H1 (cell line): ENCODE results near the gene ALG3. TPM values are rescaled to one million over a fixed set of nuclear protein-coding genes. Genes with fewer than 3 reads are reported as not detected.

Source experiments
- CTCF ChIA-PET: fragments of 300-600 bp; sonication (Branson Sonifier 250); formaldehyde crosslinking; loops from one replicate; lab custom pipeline; 2021; ENCODE audit not compliant: partially characterized antibody; lab: Charles Lee
- POLR2A ChIA-PET: fragments of 300-600 bp; sonication (Branson Sonifier 250); formaldehyde crosslinking; loops from one replicate; lab custom pipeline; 2021; ENCODE audit warnings: inconsistent platforms; ENCODE audit not compliant: partially characterized antibody; lab: Charles Lee
- DNase-seq, 2 experiments: peaks; one replicate each; pipeline versions ENCODE4 v3.0.0 to v3.0.0-alpha.2; 2010 to 2022; ENCODE audit warnings: low spot score in 2 of 2, low read depth in 1 of 2, mixed read lengths in 1 of 2
- FAIRE-seq: peaks from 2 replicates; lab custom pipeline; 2011; peaks lifted over from hg19 to GRCh38; lab: Jason Lieb, UNC
- H2AFZ ChIP-seq: 2 replicates; pipeline ENCODE4 v1.8.1; 2012; ENCODE audit warnings: low read length, inconsistent platforms
- H2AK5ac ChIP-seq: 2 replicates; pipeline ENCODE4 v1.6.1; 2013; ENCODE audit warnings: low read depth, low read length
- H2BK120ac ChIP-seq: replicated peaks from 2 replicates; pipeline ENCODE3; 2013; ENCODE audit warnings: low read depth, low read length, inconsistent platforms
- H2BK12ac ChIP-seq: 2 replicates; pipeline ENCODE4 v1.6.1; 2013; ENCODE audit warnings: low read depth, low read length
- H2BK15ac ChIP-seq: 2 replicates; pipeline ENCODE4 v1.6.1; 2013; ENCODE audit warnings: low read length
- H2BK20ac ChIP-seq: 2 replicates; pipeline ENCODE4 v1.6.1; 2013; ENCODE audit warnings: low read length
- H2BK5ac ChIP-seq: 2 replicates; pipeline ENCODE4 v1.6.1; 2013; ENCODE audit warnings: low read depth, low read length
- H3K14ac ChIP-seq: 2 replicates; pipeline ENCODE4 v1.6.1; 2013; ENCODE audit warnings: inconsistent platforms; ENCODE audit not compliant: insufficient read length
- H3K18ac ChIP-seq: 2 replicates; pipeline ENCODE4 v1.6.1; 2013; ENCODE audit warnings: low read length; ENCODE audit errors: extremely low read depth
- H3K23ac ChIP-seq: 2 replicates; pipeline ENCODE4 v1.6.1; 2013; ENCODE audit warnings: inconsistent platforms; ENCODE audit not compliant: insufficient read length
- H3K23me2 ChIP-seq: 2 replicates; pipeline ENCODE4 v1.6.1; 2013; ENCODE audit warnings: low read depth, low read length
- H3K27ac ChIP-seq: 2 replicates; pipeline ENCODE4 v1.6.1; 2011; ENCODE audit warnings: low read depth, low read length, inconsistent platforms
- H3K27me3 ChIP-seq, 4 experiments: replicated peaks in 1 of 4; 1 replicate in 1 of 4; 2 replicates in 3 of 4; pipeline versions ENCODE4 v1.6.1 to v1.8.1; 2011 to 2013; ENCODE audit warnings: low read length in 3 of 4, mild to moderate bottlenecking in 3 of 4, inconsistent platforms in 2 of 4, mixed read lengths in 2 of 4, moderate library complexity in 1 of 4; ENCODE audit not compliant: control insufficient read depth in 3 of 4, insufficient read depth in 3 of 4; ENCODE audit errors: extremely low read depth in 1 of 4
- H3K36me3 ChIP-seq, 4 experiments: 2 replicates each; pipeline versions ENCODE4 v1.6.1 to v1.8.1; 2011 to 2013; ENCODE audit warnings: mild to moderate bottlenecking in 4 of 4, low read length in 3 of 4, moderate library complexity in 2 of 4, control low read depth in 1 of 4, inconsistent platforms in 1 of 4; ENCODE audit not compliant: insufficient read depth in 4 of 4, control insufficient read depth in 2 of 4
- H3K4ac ChIP-seq: replicated peaks from 2 replicates; pipeline ENCODE3; 2013; ENCODE audit warnings: low read length, low read depth, mixed read lengths, inconsistent platforms; ENCODE audit not compliant: insufficient read length
- H3K4me1 ChIP-seq, 4 experiments: replicated peaks in 1 of 4; 1 replicate in 1 of 4; 2 replicates in 3 of 4; pipeline versions ENCODE4 v1.6.1 to v1.8.1; 2011 to 2013; ENCODE audit warnings: low read length in 3 of 4, inconsistent platforms in 2 of 4, mixed read lengths in 1 of 4; ENCODE audit not compliant: insufficient read depth in 4 of 4, control insufficient read depth in 3 of 4
- H3K4me2 ChIP-seq, 2 experiments: 2 replicates each; pipeline versions ENCODE4 v1.6.1 to v1.8.1; 2011 to 2013; ENCODE audit warnings: low read depth in 2 of 2, low read length in 2 of 2, control low read depth in 1 of 2, inconsistent platforms in 1 of 2, mild to moderate bottlenecking in 1 of 2; ENCODE audit not compliant: insufficient read depth in 1 of 2
- H3K4me3 ChIP-seq, 4 experiments: fragments of 200-600, 300-600 bp in 1 of 4; sonication (generic), shearing (Covaris generic), sonication (Bioruptor Twin) in 1 of 4; 2 replicates each; pipeline versions ENCODE4 v1.5.1 to v1.8.1; 2011 to 2016; ENCODE audit warnings: low read length in 4 of 4, low read depth in 3 of 4, control low read depth in 2 of 4, inconsistent platforms in 2 of 4, mild to moderate bottlenecking in 2 of 4, mixed read lengths in 1 of 4, moderate library complexity in 1 of 4; ENCODE audit not compliant: insufficient read depth in 2 of 4; ENCODE audit errors: extremely low read depth in 1 of 4
- H3K56ac ChIP-seq: replicated peaks from 2 replicates; pipeline ENCODE3; 2013; ENCODE audit warnings: low read depth, mild to moderate bottlenecking, mixed read lengths, low read length, inconsistent platforms; ENCODE audit not compliant: insufficient read length
- H3K79me1 ChIP-seq: 2 replicates; pipeline ENCODE4 v1.6.1; 2013; ENCODE audit warnings: low read depth, low read length, control low read depth
- H3K79me2 ChIP-seq, 2 experiments: 2 replicates each; pipeline versions ENCODE4 v1.6.1 to v1.8.1; 2012 to 2013; ENCODE audit warnings: low read length in 2 of 2, mild to moderate bottlenecking in 2 of 2, inconsistent platforms in 1 of 2; ENCODE audit not compliant: insufficient read depth in 2 of 2, control insufficient read depth in 1 of 2
- H3K9ac ChIP-seq, 4 experiments: replicated peaks in 1 of 4; 1 replicate in 1 of 4; 2 replicates in 3 of 4; pipeline versions ENCODE4 v1.6.1 to v1.8.1; 2011 to 2013; ENCODE audit warnings: low read depth in 3 of 4, low read length in 3 of 4, control low read depth in 2 of 4, mild to moderate bottlenecking in 2 of 4, moderate library complexity in 2 of 4, inconsistent platforms in 1 of 4; ENCODE audit errors: extremely low read depth in 1 of 4
- H3K9me3 ChIP-seq, 2 experiments: 2 replicates each; pipeline versions ENCODE4 v1.6.1 to v1.8.1; 2012 to 2013; ENCODE audit warnings: mild to moderate bottlenecking in 2 of 2, moderate library complexity in 2 of 2, control low read depth in 1 of 2, inconsistent platforms in 1 of 2, low read depth in 1 of 2, low read length in 1 of 2, mixed read lengths in 1 of 2; ENCODE audit not compliant: insufficient read depth in 2 of 2
- H4K20me1 ChIP-seq, 2 experiments: replicated peaks in 1 of 2; 2 replicates each; pipeline versions ENCODE3 to v1.8.1; 2011 to 2013; ENCODE audit warnings: inconsistent platforms in 2 of 2, low read length in 2 of 2, mild to moderate bottlenecking in 1 of 2; ENCODE audit not compliant: insufficient read depth in 2 of 2, control insufficient read depth in 1 of 2
- H4K5ac ChIP-seq: 2 replicates; pipeline ENCODE4 v1.6.1; 2013; ENCODE audit warnings: low read length, low read depth, mixed read lengths, inconsistent platforms; ENCODE audit not compliant: insufficient read length
- H4K8ac ChIP-seq: 2 replicates; pipeline ENCODE4 v1.8.0; 2013; ENCODE audit warnings: mild to moderate bottlenecking, moderate library complexity, low read length, inconsistent platforms; ENCODE audit not compliant: insufficient read depth; ENCODE audit errors: extremely low read depth
- H4K91ac ChIP-seq: replicated peaks from 2 replicates; pipeline ENCODE3; 2013; ENCODE audit warnings: low read length, mixed read lengths, inconsistent platforms; ENCODE audit not compliant: insufficient read length
- ATF3 ChIP-seq: IDR thresholded peaks from 2 replicates; pipeline ENCODE4 v1.6.1; 2011; ENCODE audit warnings: low read depth, mild to moderate bottlenecking, low read length; ENCODE audit not compliant: insufficient read depth
- BRCA1 ChIP-seq: IDR thresholded peaks from 2 replicates; pipeline ENCODE4 v1.6.1; 2012; ENCODE audit warnings: low read depth, low read length, improper control_type of control experiment
- CBX5 ChIP-seq: fragments of 300-800, 300-1000 bp; sonication (generic); IDR thresholded peaks from 2 replicates; pipeline ENCODE4 v1.7.1; 2016; ENCODE audit warnings: antibody characterized with exemption, low read length, low read depth
- E2F6 ChIP-seq: IDR thresholded peaks from 2 replicates; pipeline ENCODE4 v1.6.1; 2012; ENCODE audit warnings: inconsistent platforms
- TBP ChIP-seq: IDR thresholded peaks from 2 replicates; pipeline ENCODE4 v1.6.1; 2011; ENCODE audit warnings: low read depth, low read length, improper control_type of control experiment
- WGBS, 2 experiments: shearing (Covaris generic) in 1 of 2; methylation state at CpG; one replicate each; pipeline versions ENCODE4 v1.1.6 to v1.1.7; 2013 to 2015; ENCODE audit warnings: low lambda C conversion rate in 2 of 2, mixed read lengths in 2 of 2, inconsistent platforms in 1 of 2, low coverage in 1 of 2, missing lambda C conversion rate in 1 of 2; ENCODE audit not compliant: insufficient replicate concordance in 2 of 2, insufficient coverage in 1 of 2, insufficient read length in 1 of 2; ENCODE audit errors: extremely low coverage in 1 of 2, missing lambda C conversion rate in 1 of 2; 5-methylcytosine and 5-hydroxymethylcytosine counted together
- polyA plus RNA-seq, 7 experiments: library from polyadenylated mRNA; depleted of rRNA in 3 of 7; stranded (reverse) in 5 of 7; unstranded in 2 of 7; fragments of >200 nt in 5 of 7; fragments of 200-250 nt in 2 of 7; gene quantifications; 1 replicate in 5 of 7; 2 replicates in 1 of 7; 4 replicates in 1 of 7; pipeline versions ENCODE4 v1.2.1 to v1.2.3, GENCODE V29; 2011 to 2013; ENCODE audit warnings: missing spikeins in 2 of 7, mixed read lengths in 2 of 7
- total RNA-seq: library from RNA; stranded (reverse); fragmentation: NEBNext Ultra II Directional; extraction: Animal tissue kit (Norgen Biotek cat#: 25700); gene quantifications from 2 replicates; pipeline ENCODE4 v1.2.1, GENCODE V29; 2021

The ALG3 gene
- total and polyA plus RNA-seq, 2 of the 8 experiments (the other 6 are each of a cell fraction or from before 2014, with no cell fraction given): 54.6 to 148 TPM

GRCh38 chr3:184222521-184222920, 26.2 kb downstream of the ALG3 start:
- no peak overlapping the region for H2AK5ac ChIP-seq
- no peaks in the 10 kb centered on the region for H3K27me3 ChIP-seq
- H3K4ac ChIP-seq: no peak overlapping the region
- no peaks in the 10 kb centered on the region for H3K36me3 ChIP-seq
- H2BK5ac ChIP-seq: no peak overlapping the region
- no peak overlapping the region for H2AFZ ChIP-seq
- H3K18ac ChIP-seq: no peak overlapping the region
- H2BK15ac ChIP-seq: no peak overlapping the region
- H4K20me1 ChIP-seq: no peaks in the 10 kb centered on the region
- no peak overlapping the region for H3K4me3 ChIP-seq
- no peaks in the 10 kb centered on the region for H3K9me3 ChIP-seq
- H4K8ac ChIP-seq: no peak overlapping the region
- no peak overlapping the region for H3K9ac ChIP-seq
- H3K79me1 ChIP-seq: no peaks in the 10 kb centered on the region
- DNase-seq: no peak
- FAIRE-seq: no peak
- no peak overlapping the region for H2BK12ac ChIP-seq
- H3K56ac ChIP-seq: no peak overlapping the region
- no peak overlapping the region for H3K4me2 ChIP-seq
- TF ChIP-seq CBX5: no peak
- no peak for TF ChIP-seq BRCA1
- TF ChIP-seq TBP: no peak
- no peak for TF ChIP-seq E2F6
- no peak for TF ChIP-seq ATF3
- TF ChIP-seq, all 59 proteins: peak for 0
- Histone ChIP-seq H3K79me2 (no peaks in the 10 kb centered on the region), H2BK20ac (no peak overlapping the region), H3K23ac (no peak overlapping the region), H2BK120ac (no peak overlapping the region), H3K14ac (no peak overlapping the region), H4K5ac (no peak overlapping the region), H3K4me1 (no peaks in the 10 kb centered on the region), H3K27ac (no peak overlapping the region), H4K91ac (no peak overlapping the region), H3K23me2 (peaks cover 1% of the 10 kb centered on the region; the same call in 1 of the 2 replicates)
- 74% methylated on average over 3 of the region's 3 CpGs; no CpG with 5 or more reads in 1 of the 2 experiments for WGBS, 2 experiments
- ChIA-PET POLR2A (no interaction called here), CTCF (interaction anchor here (0.6 kb wide), 1 partner anchor 148 kb away, joined by 4 read pairs; no protein-coding TSS in a partner anchor)
